ENCODE data around the gene BHLHA15.
"Not testable (repeated sequence)": the region's sequence is repeated elsewhere in the genome, so short reads cannot be mapped to it uniquely, and the experiment has no call there.

Gene BHLHA15

GRCh38 chr7:98210513-98211220, 572 bp upstream of the BHLHA15 start:
- DNase-seq (ENCODE audit: low read depth in 2 of 2), result no peak

DNA sequence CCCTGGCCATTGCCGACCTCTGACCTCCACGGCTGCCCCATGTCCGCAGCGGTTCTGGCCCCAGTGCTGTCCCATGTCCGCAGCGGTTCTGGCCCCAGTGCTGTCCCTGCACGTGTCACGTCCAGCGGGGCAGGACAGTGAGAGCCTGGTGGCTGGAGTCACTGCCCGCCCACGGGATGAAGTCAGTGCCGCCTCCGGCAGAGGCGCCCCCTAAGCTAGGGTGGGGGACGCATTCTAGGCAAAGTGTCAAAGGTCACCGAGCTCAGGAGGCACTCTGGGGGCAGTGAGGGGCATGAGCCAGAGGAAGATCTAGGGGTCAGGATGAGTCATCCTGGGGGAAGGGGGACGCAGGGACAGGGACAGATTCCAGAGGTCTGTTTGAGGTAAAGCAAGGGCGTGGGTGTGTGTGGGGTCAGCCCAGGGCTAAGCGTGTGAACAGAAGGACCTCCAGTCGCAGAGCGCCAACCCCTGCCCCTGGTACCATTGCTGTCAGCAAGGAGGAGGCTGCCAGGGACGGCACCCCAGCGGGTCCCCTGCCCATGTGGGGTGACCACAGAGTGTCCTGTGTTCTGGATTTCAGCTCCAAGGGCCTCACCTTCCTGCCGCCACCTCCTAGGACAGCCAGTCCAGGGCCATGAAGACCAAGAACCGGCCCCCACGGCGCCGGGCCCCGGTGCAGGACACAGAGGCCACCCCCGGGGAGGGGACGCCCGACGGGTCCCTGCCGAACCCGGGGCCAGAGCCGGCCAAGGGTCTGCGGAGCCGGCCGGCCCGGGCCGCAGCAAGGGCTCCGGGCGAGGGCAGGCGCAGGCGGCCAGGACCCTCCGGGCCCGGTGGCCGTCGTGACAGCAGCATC, 665 bp downstream of the BHLHA15 start:
- no peak for DNase-seq (ENCODE audit: low read depth in 2 of 2)

GRCh38 chr7:98212532-98213041, 1.3 kb downstream of the BHLHA15 start:
- DNase-seq (ENCODE audit: low read depth in 2 of 2), result no peak

DNA sequence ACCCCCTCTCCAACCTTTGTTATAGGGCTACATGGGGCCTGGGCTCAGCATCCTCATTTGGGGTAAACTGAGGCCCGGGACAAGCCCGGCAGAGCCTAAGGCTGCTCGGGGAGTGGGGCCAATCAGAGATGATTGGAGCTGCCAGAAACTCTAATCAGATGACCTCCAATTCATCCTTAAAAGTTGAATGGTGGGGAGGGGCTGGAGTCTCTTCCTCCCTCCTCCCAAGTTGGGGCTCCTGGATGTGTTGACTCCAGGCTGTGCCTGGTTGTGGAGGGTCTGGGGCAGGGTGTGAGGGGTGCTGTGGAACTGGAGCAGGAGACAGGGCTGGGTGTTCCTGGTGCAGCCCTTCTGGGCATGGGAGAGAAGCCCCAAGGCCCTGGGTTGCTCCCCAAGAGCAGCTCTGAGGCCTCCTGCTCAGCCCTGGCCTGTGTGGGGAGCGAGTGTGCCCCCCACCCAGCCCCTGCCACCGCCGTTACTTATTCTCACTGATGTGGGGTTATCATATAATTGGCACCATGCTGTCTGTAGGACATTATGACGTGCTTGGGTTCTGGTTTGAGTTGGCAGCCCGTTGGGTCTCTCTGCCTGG, 2.2 kb downstream of the BHLHA15 start:
- DNase-seq (ENCODE audit: low read depth in 2 of 2), result no peak

DNA sequence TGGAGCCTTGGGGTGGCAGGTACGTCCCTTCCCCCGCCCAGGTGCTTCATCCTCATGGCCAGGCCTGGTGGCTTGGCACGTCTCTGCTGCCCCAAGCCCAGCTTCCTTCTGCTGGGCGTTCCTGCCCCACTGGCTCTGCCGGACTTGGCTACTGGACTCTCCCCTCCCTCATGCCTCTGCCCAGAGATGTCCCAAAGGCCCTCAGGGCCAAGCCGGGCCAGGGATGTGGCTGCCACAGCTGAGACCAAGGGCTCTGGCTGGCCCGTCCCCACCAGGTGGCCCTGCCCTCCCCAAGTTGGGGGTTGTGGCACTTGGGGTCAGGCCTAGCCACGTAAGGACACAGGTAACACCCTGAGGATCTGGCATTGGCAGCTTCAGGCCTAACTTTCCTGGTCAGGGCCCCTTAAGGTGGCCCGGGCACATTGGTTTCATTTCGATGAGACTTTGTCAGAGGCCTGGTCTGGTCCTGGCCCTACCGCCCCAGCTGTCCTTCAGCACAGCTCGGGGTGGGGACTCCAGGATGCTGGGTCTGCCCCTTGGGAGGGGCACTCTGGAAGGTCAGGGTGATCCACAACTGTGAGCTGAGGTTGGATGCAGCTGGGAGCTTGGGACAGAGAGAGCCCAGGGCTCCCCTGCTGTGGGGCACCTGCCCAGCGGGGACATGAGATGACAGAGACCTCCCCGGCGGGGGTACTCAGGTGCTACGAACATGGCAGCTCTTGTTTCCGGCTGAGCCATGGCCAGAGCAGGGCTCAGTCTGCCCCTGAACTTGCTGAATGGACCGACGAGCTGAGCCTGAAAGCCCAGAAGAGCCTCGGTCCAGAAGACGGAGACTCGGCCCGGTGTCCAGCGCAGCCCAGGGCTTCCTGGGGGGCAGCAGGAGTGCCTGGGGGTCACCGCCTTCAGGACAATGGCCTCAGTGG, 2.9 kb downstream of the BHLHA15 start:
- DNase-seq (ENCODE audit: low read depth in 2 of 2), result no peak

GRCh38 chr7:98214811-98215321, 3.6 kb downstream of the BHLHA15 start:
- DNase-seq (ENCODE audit: low read depth in 2 of 2), result no peak

DNA sequence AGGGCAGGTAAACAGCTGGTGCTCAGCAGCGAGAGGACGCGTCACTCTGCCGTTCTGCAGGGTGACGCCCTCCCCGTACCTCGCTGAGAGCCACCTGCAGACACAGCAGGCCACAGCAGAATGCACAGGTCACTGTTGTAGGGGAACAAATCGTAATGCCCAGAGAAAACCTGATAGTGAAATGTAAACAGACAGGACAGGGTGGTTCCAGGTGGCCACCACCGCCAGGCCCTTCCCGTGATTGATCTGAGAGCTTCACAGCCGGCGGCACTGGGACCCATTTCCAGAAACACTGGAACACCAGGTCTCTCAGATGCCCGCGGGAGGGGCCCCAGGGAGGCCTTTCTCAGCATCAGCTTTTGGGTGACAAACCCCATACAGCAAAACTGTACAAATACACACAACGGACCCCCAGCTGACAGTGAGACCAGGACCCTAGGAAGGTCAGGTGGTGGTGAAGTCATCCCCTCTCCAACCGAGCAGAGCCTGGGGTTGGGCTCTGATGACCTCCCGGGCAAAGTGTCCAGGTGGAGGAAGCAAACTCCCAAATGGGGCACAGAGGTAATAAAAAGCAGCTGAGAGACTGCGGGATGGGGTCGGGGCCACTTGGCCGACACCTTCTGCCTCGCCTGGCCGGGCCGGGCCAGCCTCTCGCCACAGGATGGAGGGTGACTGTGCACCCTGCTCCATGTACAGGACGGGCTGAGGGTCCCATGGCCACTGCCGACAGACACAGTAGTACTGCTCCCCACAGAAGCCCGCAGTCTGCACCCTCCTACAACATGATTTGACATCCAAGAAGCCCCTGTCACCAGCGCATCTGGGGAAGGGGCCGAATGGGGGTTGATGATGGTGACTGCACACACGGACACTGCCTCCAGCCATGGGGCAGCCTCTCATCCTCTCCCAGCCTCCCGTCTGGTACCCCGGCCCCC, 4.6 kb downstream of the BHLHA15 start:
- DNase-seq (ENCODE audit: low read depth in 2 of 2), result no peak

- DNase-seq (ENCODE audit: low read depth in 2 of 2), result no peak
These were observed 5.8 kb downstream of the BHLHA15 start for GRCh38 chr7:98216941-98217622.

- no peak for DNase-seq (ENCODE audit: low read depth in 2 of 2)
These were observed 6.7 kb downstream of the BHLHA15 start for GRCh38 chr7:98217623-98218582.

DNA sequence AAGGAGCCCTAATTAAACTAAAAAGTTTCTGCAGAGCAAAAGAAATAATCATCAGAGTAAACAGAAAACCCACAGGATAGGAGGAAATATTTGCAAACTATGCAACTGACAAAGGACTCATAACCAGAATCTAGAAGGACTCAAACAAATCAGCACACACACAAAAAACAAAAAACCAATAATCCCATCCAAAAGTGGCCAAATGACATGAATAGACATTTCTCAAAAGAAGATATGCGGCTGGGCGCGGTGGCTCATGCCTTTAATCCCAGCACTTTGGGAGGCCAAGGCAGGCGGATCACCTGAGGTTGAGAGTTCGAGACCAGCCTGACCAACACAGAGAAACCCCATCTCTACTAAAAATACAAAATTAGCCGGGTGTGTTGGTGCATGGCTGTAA, 8.1 kb downstream of the BHLHA15 start:
- DNase-seq (ENCODE audit: low read depth in 2 of 2), result not testable (repeated sequence)

DNA sequence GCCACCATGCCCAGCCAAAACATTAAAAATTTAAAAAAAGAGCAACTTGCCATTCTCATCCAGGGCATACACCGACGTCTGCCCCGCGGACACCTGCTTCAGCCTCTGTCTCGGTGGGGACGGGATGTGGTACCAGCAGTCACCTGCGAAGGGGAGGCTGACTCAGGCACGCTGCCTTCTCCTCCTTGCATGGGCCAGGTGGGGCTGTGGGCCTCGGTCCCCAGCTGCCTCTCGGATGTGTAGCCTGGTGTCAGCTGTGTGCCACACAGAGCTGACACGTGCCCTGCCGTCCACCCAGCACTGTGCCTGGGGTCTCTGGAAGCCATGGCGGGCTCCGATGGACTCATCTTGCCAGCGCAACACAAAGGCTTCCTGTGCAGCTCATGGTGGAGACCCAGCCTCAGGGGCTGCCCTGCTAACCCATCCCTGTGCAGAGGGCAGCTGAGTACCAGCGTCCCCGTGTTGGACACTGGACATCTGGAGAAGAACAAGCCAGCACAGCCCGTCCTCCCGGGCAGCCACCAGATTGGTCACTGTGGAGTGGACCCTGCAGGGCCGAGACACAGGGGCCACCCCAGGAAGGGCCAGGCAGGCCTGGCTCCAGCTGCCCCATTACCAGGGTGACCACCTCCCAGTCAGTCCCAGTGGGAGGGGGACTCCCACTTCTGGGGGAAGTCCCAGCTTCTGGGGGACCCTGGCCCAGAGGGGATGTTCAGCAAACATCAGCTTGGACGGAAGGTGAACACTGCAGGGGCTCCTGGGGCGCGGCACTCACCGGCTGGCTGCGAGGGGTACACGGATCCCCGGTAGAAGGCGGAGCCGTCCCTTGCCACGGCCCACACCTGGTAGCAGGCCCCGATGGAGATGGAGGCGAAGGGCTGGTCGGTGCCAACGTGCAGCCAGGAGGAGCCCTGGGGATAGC, 10.6 kb downstream of the BHLHA15 start:
- DNase-seq (ENCODE audit: low read depth in 2 of 2), result no peak

DNA sequence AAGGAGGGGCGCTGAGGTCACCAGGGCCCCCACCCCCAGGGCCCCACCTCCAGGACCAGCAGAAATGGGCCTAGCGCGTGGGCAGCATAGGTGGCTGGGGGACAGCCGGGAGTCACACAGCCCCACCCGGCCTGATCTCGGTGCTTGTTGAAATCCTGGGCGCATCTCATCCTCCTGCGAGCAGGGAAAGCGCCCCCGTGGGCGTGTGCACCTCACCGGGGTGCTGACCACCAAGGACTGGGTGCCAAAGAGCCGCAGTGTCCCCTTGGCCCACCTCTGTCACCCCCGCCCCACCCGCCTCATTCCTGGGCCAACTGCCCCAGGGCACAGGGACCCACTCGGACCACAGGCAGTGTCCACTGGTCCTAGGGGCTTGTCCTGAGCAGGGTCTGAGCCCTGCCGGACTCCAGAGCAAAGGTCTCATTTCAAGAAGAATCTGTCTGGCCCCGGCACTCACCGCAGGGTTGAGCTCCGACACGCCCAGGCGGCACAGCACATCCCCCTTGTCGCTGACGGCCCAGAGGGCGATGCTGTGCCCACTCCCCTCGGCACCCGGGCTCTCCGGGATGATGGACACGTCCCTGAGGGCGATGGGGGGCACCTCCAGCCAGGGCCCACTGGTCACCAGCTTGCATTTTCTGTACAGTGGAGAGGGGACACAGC, 11.4 kb downstream of the BHLHA15 start:
- DNase-seq (ENCODE audit: low read depth in 2 of 2), result no peak

GRCh38 chr7:98223351-98223897, 12.2 kb downstream of the BHLHA15 start:
- no peak for DNase-seq (ENCODE audit: low read depth in 2 of 2)

DNA sequence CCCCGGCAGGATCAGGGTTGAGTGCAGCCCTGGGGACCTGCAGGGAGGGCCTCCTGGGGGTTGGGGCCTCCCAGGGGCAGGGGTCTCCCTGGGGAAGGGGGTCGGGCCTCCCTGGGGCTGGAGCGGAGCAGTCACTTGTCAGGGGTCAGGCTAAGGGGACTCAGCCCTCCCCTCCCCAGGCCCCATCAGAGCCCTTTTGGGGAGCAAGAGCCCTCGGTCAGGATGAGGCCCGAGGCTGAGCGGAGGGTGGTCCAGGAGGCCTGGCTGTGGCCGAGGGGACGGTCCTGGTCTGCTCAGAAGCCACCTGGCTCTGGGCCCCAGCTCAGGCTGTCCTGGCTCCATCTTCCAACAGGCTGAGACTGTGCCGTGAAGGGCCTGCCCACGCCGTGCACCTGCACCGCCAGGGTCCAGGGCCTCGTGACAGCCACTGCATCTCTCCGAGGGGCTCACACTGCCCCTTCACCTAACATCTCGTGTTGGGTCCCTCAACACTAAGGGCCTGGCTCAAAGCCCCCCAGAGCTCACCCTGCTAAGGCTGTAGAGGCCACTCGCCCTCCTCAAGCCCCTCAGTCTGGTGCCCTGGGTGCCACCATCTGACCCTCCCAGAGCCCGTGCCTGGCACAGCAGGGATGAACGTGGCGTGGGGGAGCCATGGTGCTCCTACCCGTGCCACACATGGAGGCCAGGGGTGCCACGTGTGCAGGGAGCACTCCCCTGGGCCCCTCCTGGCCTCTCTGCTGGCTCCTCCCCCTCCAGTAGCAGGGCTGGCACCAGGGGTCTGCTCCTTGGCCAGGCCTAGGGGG, 12.9 kb downstream of the BHLHA15 start:
- DNase-seq (ENCODE audit: low read depth in 2 of 2), result no peak

GRCh38 chr7:98224701-98225181, 13.5 kb downstream of the BHLHA15 start:
- no peak for DNase-seq (ENCODE audit: low read depth in 2 of 2)

Measured in activated CD8-positive, alpha-beta memory T cell treated with anti-CD3 and anti-CD28 coated beads for 4 hours (primary cell).